K562 (cell line): ENCODE measurements around the gene NODAL. TPM values are rescaled to one million over a fixed set of nuclear protein-coding genes. Genes with fewer than 3 reads are reported as not detected.

Experiments used
- CHD1 ChIP-seq: fragments of 200-600 bp; sonication (generic); IDR thresholded peaks from one replicate; pipeline ENCODE4 v1.6.1; 2012; ENCODE audit warnings: mild to moderate bottlenecking, moderate library complexity, low read length, inconsistent platforms
- HNRNPH1 ChIP-seq: fragments of 200-400 bp; formaldehyde crosslinking; optimal IDR thresholded peaks from 2 replicates; pipeline ENCODE3; 2017; ENCODE audit warnings: low read depth, mild to moderate bottlenecking, low read length, moderate library complexity
- KDM4B ChIP-seq, 2 experiments: fragments of 450-650 bp in 1 of 2; sonication (generic) in 1 of 2; IDR thresholded peaks; 2 replicates each; pipeline ENCODE4 v1.6.1; 2016 to 2017; ENCODE audit warnings: borderline replicate concordance in 2 of 2, antibody characterized with exemption in 1 of 2, low read depth in 1 of 2, mild to moderate bottlenecking in 1 of 2
- KLF16 ChIP-seq: IDR thresholded peaks from 2 replicates; pipeline ENCODE4 v1.6.1; 2016; ENCODE audit warnings: antibody characterized with exemption
- L3MBTL2 ChIP-seq: fragments of 450-650 bp; IDR thresholded peaks from 2 replicates; pipeline ENCODE4 v1.6.1; 2016; ENCODE audit warnings: mild to moderate bottlenecking, moderate library complexity
- NFIC ChIP-seq: fragments of 450-650 bp; IDR thresholded peaks from 2 replicates; pipeline ENCODE4 v1.6.1; 2017; ENCODE audit warnings: mild to moderate bottlenecking, inconsistent platforms
- NR0B1 ChIP-seq: fragments of 450-650 bp; IDR thresholded peaks from one replicate; pipeline ENCODE4 v1.6.1; 2018; ENCODE audit warnings: mild to moderate bottlenecking, moderate library complexity; ENCODE audit not compliant: partially characterized antibody
- PRDM10 ChIP-seq: fragments of 450-650 bp; IDR thresholded peaks from 2 replicates; pipeline ENCODE4 v1.6.1; 2018; ENCODE audit not compliant: partially characterized antibody
- SPI1 ChIP-seq: IDR thresholded peaks from 2 replicates; pipeline ENCODE4 v1.6.1; 2011; ENCODE audit warnings: low read depth, low read length, control low read depth, borderline replicate concordance
- TFAP4 ChIP-seq: sonication (generic); formaldehyde crosslinking; IDR thresholded peaks from 2 replicates; pipeline ENCODE4 v1.8.0; 2022; ENCODE audit warnings: missing genetic modification reagents, mild to moderate bottlenecking, moderate library complexity, borderline replicate concordance
- TSHZ1 ChIP-seq: fragments of 250-450 bp; sonication (Bioruptor Pico); IDR thresholded peaks from 2 replicates; pipeline ENCODE4 v1.4.0; 2020; ENCODE audit warnings: mild to moderate bottlenecking, moderate library complexity
- ZKSCAN1 ChIP-seq: fragments of 150-350 bp; IDR thresholded peaks from 2 replicates; pipeline ENCODE4 v1.6.1; 2016; ENCODE audit warnings: low read depth, low read length
- ZNF395 ChIP-seq: fragments of 200-800 bp; sonication (Bioruptor generic); IDR thresholded peaks from 2 replicates; pipeline ENCODE4 v1.6.1; 2017; ENCODE audit warnings: missing genetic modification characterization, missing compliant biosample characterization
- polyA plus RNA-seq, 8 experiments: library from polyadenylated mRNA; depleted of rRNA in 4 of 8; stranded (reverse) in 5 of 8; unstranded in 3 of 8; fragments of >200 nt; fragmentation: Nextera tagmentation in 2 of 8; fragmentation: Illumina TruSeq in 1 of 8; extraction: Ambion mirVana in 2 of 8; extraction: Trizol in 1 of 8; gene quantifications; 2 replicates each; pipeline versions ENCODE4 v1.2.1 to v1.2.3, GENCODE V29; 2011 to 2014; ENCODE audit warnings: inconsistent platforms in 1 of 8, missing spikeins in 1 of 8
- total RNA-seq, 7 experiments: library from RNA; depleted of rRNA in 6 of 7; stranded (reverse); fragments of >200 nt in 6 of 7; fragmentation: Illumina TruSeq in 2 of 7; extraction: Trizol in 2 of 7; gene quantifications; 2 replicates each; pipeline versions ENCODE4 v1.2.1 to v1.2.3, GENCODE V29; 2011 to 2021; ENCODE audit warnings: low replicate concordance in 1 of 7

NODAL gene
- total and polyA plus RNA-seq, 9 of the 15 experiments (the other 6 are each of a cell fraction or from before 2014, with no cell fraction given): not detected

- TF ChIP-seq KDM4B (IDR thresholded peaks at IDR 0.05; ENCODE audit: borderline replicate concordance in 2 of 2, low read depth in 1 of 2): no peak
- no peak for TF ChIP-seq ZNF395 (CRISPR knock-in tag)
- TF ChIP-seq TSHZ1 (CRISPR knock-in tag): no peak
- peak; percentile 66 for TF ChIP-seq L3MBTL2
- TF ChIP-seq KLF16: peak; percentile 36; the same call in 1 of the 2 replicates
- TF ChIP-seq NFIC: 0 out of 2 replicates have a peak, but pooled peaks have one; percentile 7
- TF ChIP-seq PRDM10: no peak
- TF ChIP-seq SPI1: no peak
- no peak for TF ChIP-seq ZKSCAN1
- TF ChIP-seq TFAP4 (CRISPR knock-in tag): peak; percentile 70; the same call in 1 of the 2 replicates
- no peak for TF ChIP-seq CHD1
- no peak for TF ChIP-seq HNRNPH1
- TF ChIP-seq NR0B1: no peak
Observed at GRCh38 chr10:70461397-70462348, 20.2 kb upstream of the NODAL start (continued).
